ENCODE data around the gene YIPF1.
A peak's percentile ranks its signal among the peaks of the same experiment; 100 is the strongest.

Gene YIPF1

DNA sequence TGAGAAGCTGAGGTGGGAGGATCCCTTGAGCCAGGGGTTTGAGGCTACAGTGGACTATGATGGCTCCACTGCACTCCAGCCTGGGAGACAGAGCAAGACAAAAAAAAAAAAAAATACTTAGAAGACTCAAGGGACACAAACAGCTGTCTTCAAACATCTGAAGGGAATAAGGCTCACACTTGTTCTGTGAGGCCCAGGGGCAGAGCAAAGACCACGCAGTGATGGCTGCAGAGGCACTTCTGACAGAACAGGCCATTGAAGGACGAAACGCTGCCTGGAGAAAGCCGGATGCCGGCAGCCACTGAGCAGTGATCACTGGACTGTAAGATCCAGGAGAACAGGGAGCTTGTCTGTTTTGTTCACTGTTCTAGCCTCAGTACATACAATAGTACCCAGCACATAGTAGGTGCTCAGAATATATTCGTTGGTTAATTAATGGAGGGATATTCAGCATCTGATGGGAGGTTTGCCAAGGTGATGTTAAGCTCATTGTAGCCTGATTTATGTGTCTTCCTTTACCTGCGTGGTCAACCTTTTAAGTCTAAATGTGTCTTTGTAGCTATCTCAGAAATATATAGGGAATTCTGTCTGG, 39.4 kb downstream of the YIPF1 start:
- DNase-seq (ENCODE audit: extremely low read depth, low read depth), result no peak
- TF ChIP-seq, protein P1, sequence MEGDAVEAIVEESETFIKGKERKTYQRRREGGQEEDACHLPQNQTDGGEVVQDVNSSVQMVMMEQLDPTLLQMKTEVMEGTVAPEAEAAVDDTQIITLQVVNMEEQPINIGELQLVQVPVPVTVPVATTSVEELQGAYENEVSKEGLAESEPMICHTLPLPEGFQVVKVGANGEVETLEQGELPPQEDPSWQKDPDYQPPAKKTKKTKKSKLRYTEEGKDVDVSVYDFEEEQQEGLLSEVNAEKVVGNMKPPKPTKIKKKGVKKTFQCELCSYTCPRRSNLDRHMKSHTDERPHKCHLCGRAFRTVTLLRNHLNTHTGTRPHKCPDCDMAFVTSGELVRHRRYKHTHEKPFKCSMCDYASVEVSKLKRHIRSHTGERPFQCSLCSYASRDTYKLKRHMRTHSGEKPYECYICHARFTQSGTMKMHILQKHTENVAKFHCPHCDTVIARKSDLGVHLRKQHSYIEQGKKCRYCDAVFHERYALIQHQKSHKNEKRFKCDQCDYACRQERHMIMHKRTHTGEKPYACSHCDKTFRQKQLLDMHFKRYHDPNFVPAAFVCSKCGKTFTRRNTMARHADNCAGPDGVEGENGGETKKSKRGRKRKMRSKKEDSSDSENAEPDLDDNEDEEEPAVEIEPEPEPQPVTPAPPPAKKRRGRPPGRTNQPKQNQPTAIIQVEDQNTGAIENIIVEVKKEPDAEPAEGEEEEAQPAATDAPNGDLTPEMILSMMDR (IDR thresholded peaks at IDR 0.05; ENCODE audit: low read depth, low read length, missing control alignments), result no peak
- no peak overlapping the region for H3K4me3 ChIP-seq (replicated peaks; ENCODE audit: low read depth, low read length)

DNA sequence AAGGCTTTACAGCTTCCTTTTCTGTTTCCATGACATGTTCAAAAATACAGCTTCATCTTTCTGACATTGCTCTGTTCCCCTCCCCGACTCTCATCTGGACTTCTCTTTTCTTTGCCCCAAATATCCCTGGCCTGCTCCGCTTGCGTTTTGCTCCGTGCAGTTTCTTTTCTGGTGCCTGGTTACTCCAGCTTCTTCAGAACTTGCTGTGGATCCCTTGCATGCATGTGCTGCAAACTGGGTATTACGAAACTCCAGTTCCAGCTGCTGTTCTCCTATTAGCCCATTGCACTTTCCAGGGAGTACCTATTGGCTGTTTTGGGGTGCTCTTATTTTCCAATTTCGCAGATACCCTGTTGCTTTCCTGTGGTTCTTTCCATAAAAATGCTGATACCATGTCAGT, 41.6 kb downstream of the YIPF1 start:
- no peak overlapping the region for H3K4me3 ChIP-seq (replicated peaks; ENCODE audit: low read depth, low read length)
- no peak for DNase-seq (ENCODE audit: extremely low read depth, low read depth)
- TF ChIP-seq, protein P1 (IDR thresholded peaks at IDR 0.05; ENCODE audit: low read depth, low read length, missing control alignments), result no peak

DNA sequence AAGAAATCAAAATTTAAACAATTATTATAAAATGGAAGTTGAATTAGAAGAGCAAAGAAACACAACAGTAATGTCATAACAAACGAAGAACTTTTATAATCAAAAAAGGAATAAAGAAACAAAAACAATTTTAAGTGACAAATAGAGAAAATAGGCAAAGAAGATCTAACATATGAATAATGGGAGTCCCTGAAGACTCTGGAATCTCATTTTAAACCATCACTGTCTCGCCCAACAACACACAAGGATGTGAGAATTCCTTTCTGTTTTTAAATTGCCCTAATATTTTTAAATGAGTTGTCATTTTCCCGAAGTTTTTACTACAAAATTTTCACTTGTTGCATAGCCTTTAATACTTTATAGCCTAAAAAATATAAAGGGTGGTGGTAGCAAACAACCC, 47.2 kb downstream of the YIPF1 start:
- H3K4me3 ChIP-seq (replicated peaks; ENCODE audit: low read depth, low read length), result no peak overlapping the region
- no peak for DNase-seq (ENCODE audit: extremely low read depth, low read depth)
- TF ChIP-seq, protein P1 (IDR thresholded peaks at IDR 0.05; ENCODE audit: low read depth, low read length, missing control alignments), result no peak

DNA sequence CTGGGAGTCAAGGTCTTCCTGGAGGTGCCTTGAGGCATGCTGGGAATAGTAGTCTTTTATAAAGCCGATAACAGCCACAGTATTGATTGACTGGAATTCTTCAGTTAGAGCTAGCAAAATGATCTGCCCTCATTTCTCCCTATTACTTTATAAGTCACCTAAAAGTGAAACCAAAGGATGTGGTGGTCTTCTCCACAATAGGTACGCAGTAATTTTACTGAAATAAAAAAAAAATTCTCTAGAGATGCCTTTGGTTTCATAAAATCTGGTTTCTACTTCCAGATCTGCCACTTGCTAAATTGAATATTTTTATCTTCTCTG, 51.0 kb downstream of the YIPF1 start:
- TF ChIP-seq, protein P1 (IDR thresholded peaks at IDR 0.05; ENCODE audit: low read depth, low read length, missing control alignments), result no peak

DNA sequence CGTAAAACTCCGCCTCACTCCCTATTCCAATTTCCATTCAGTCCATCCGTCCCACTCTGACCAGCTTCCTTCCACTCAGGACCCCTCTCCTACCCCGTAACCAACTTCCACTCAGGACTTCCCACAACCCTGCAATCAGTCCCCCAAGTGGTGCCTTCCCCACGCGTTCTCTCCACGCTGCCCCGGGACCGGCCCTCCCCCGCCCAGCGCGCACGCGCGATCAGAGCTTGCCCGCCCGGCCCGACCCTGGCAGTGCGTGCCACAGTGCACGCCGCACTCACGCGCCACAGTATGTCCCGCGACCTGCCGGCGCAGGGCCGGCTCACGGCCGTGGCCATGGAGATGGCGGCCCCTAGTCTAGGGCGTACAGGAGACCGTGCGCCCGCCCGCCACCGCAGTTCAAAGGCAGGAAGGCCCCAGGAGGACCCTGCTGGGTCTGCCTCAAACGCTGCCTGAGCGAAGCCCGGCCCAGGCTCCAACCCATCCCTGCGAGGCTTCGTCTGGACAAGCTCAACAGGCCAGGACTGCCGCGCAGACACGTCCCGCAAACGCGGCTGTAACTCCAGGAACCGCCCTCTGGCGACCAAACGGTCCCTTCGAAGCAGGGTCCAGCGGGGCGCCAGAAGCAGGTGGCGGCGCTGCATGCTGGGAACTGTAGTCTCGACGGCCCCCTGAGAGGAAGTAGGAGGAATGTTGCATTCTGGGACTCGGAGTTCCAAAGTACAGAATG, 51.5 kb downstream of the YIPF1 start, which contains the start of gene NDC1:
TSS of gene NDC1 (minus strand) at position 373 of the 730 bp plus-strand sequence. CDS start at position 338, 35 bp downstream.
- peak; percentile 88 for DNase-seq (ENCODE audit: extremely low read depth, low read depth)
- peak within 1 kb of the TSS; percentile 97 for H3K4me3 ChIP-seq (replicated peaks; ENCODE audit: low read depth, low read length)
- TF ChIP-seq, protein P1 (IDR thresholded peaks at IDR 0.05; ENCODE audit: low read depth, low read length, missing control alignments), result no peak

More for the DNA sequence above, 51.0 kb downstream of the YIPF1 start:
- H3K4me3 ChIP-seq (replicated peaks; ENCODE audit: low read depth, low read length), result peak overlapping the region; percentile 97
- DNase-seq (ENCODE audit: extremely low read depth, low read depth), result no peak

DNA sequence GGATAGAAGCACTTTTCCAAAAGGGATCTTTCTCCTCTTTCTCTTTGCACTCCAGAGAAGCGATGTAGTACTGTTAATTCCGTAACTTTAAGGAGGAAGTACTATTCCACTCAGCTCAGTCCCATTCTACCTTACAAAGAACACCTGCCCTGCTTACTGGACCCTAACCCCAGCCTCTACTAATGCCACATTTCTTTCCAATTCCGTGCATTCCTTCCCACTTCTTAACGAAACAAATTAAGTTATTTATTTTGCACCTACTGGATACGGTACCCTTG, 52.0 kb downstream of the YIPF1 start:
- DNase-seq (ENCODE audit: extremely low read depth, low read depth), result no peak
- peak overlapping the region; percentile 97 for H3K4me3 ChIP-seq (replicated peaks; ENCODE audit: low read depth, low read length)
- TF ChIP-seq, protein P1 (IDR thresholded peaks at IDR 0.05; ENCODE audit: low read depth, low read length, missing control alignments), result no peak

Measured in HFF-Myc (cell line).